GM12878 (cell line): ENCODE measurements around the gene CRYBB1. TPM values are rescaled to one million over a fixed set of nuclear protein-coding genes. Genes with fewer than 3 reads are reported as not detected.

Experiments
- ATAC-seq: fragments of 200-7000 bp; cut with Tn5 transposase; 3 replicates; pipeline ENCODE4 v1.9.1; 2020; ENCODE audit warnings: mild to moderate bottlenecking, moderate library complexity
- BruUV-seq: library from RNA; stranded (reverse); fragments of 400-500 nt; replicated peaks from 2 replicates; lab custom pipeline; 2021; lab: Mats Ljungman, UMichigan
- CTCF ChIA-PET: fragments of 300-600 bp; sonication (Branson Sonifier 250); formaldehyde crosslinking; extraction: SDS; loops from one replicate; lab custom pipeline; 2021; ENCODE audit warnings: inconsistent platforms; lab: Yijun Ruan, JAX
- POLR2A ChIA-PET: fragments of 350-600 bp; formaldehyde crosslinking; extraction: SDS; loops from one replicate; lab custom pipeline; 2021; ENCODE audit warnings: inconsistent platforms; lab: Charles Lee
- RAD21 ChIA-PET: fragments of 300-600 bp; sonication (Branson Sonifier 250); formaldehyde crosslinking; loops from one replicate; lab custom pipeline; 2023; ENCODE audit warnings: antibody characterized with exemption; ENCODE audit not compliant: unreplicated experiment; lab: Charles Lee
- SMC1A ChIA-PET: fragments of 300-600 bp; sonication (Branson Sonifier 250); formaldehyde crosslinking; loops from one replicate; lab custom pipeline; 2023; ENCODE audit not compliant: unreplicated experiment, uncharacterized antibody; lab: Charles Lee
- DNase-seq: peaks from one replicate; pipeline ENCODE4 v3.0.0-alpha.2; 2011; ENCODE audit warnings: low read depth, low spot score
- FAIRE-seq: peaks from 3 replicates; lab custom pipeline; 2011; peaks lifted over from hg19 to GRCh38; lab: Jason Lieb, UNC
- H2AFZ ChIP-seq: 2 replicates; pipeline ENCODE4 v1.6.0; 2011; ENCODE audit warnings: low read depth, low read length, control low read depth; ENCODE audit not compliant: control insufficient read depth
- H3K27ac ChIP-seq: 2 replicates; pipeline ENCODE4 v1.5.1; 2011; ENCODE audit warnings: control low read depth; ENCODE audit not compliant: control insufficient read depth, insufficient read depth
- H3K27me3 ChIP-seq, 2 experiments: replicated peaks in 1 of 2; 2 replicates each; pipeline versions ENCODE4 v1.6.0 to v1.6.1; 2011; ENCODE audit warnings: low read length in 1 of 2; ENCODE audit not compliant: control insufficient read depth in 2 of 2, insufficient read depth in 2 of 2
- H3K36me3 ChIP-seq, 2 experiments: 2 replicates each; pipeline ENCODE4 v1.5.1; 2011; ENCODE audit warnings: low read length in 1 of 2; ENCODE audit not compliant: control insufficient read depth in 2 of 2, insufficient read depth in 2 of 2
- H3K4me1 ChIP-seq: 2 replicates; pipeline ENCODE4 v1.6.1; 2011; ENCODE audit warnings: mild to moderate bottlenecking, low read length, moderate library complexity, mixed read lengths; ENCODE audit not compliant: control insufficient read depth, insufficient read depth
- H3K4me2 ChIP-seq: 2 replicates; pipeline ENCODE4 v1.6.0; 2011; ENCODE audit warnings: control low read depth; ENCODE audit not compliant: control insufficient read depth, insufficient read depth
- H3K4me3 ChIP-seq: fragments of 200-600 bp; sonication (generic); 2 replicates; pipeline ENCODE4 v1.5.1; 2016
- H3K79me2 ChIP-seq: 2 replicates; pipeline ENCODE4 v1.6.0; 2011; ENCODE audit warnings: low read length; ENCODE audit not compliant: control insufficient read depth, insufficient read depth
- H3K9ac ChIP-seq: 2 replicates; pipeline ENCODE4 v1.8.0; 2011; ENCODE audit warnings: low read length, control low read depth, mixed read lengths; ENCODE audit not compliant: control insufficient read depth, insufficient read depth
- H3K9me3 ChIP-seq: replicated peaks from 3 replicates; pipeline ENCODE4 v1.5.1; 2011; ENCODE audit warnings: mild to moderate bottlenecking, low read length; ENCODE audit not compliant: control insufficient read depth, insufficient read depth
- H4K20me1 ChIP-seq: 2 replicates; pipeline ENCODE4 v1.6.0; 2011; ENCODE audit not compliant: control insufficient read depth, insufficient read depth
- CBX5 ChIP-seq: sonication (generic); IDR thresholded peaks from 2 replicates; pipeline ENCODE4 v1.6.1; 2016; ENCODE audit warnings: low read depth, moderate library complexity, mild to moderate bottlenecking, inconsistent platforms
- CREM ChIP-seq: IDR thresholded peaks from 2 replicates; pipeline ENCODE4 v1.6.1; 2014; ENCODE audit warnings: antibody characterized with exemption, low read depth
- RFX5 ChIP-seq: IDR thresholded peaks from 2 replicates; pipeline ENCODE4 v1.6.1; 2011; ENCODE audit warnings: low read depth, low read length, improper control_type of control experiment
- SUPT20H ChIP-seq: IDR thresholded peaks from 2 replicates; pipeline ENCODE4 v1.6.1; 2011; ENCODE audit warnings: low read depth, mild to moderate bottlenecking, low read length, moderate library complexity, borderline replicate concordance; ENCODE audit not compliant: control insufficient read depth
- TCF12 ChIP-seq: IDR thresholded peaks from 2 replicates; pipeline ENCODE4 v1.6.1; 2011; ENCODE audit warnings: low read depth, mild to moderate bottlenecking, low read length
- ZNF217 ChIP-seq: fragments of 450-650 bp; IDR thresholded peaks from 2 replicates; pipeline ENCODE4 v1.6.1; 2017; ENCODE audit warnings: antibody characterized with exemption, mild to moderate bottlenecking
- ZNF274 ChIP-seq: IDR thresholded peaks from one replicate; pipeline ENCODE4 v1.8.0; 2011; ENCODE audit not compliant: insufficient read length, insufficient read depth
- WGBS: methylation state at CpG from one replicate; pipeline ENCODE4 v1.1.6; 2016; ENCODE audit warnings: low lambda C conversion rate; ENCODE audit not compliant: insufficient replicate concordance, insufficient coverage; ENCODE audit errors: missing lambda C conversion rate; 5-methylcytosine and 5-hydroxymethylcytosine counted together
- in situ Hi-C: fragments of 300-500 bp; cut with MboI; formaldehyde crosslinking; loops from 9 replicates; pipeline ENCODE4 v1.14.3; 2018; ENCODE audit warnings: mixed read lengths
- intact Hi-C: fragments of 100-400 bp; cut with micrococcal nuclease; formaldehyde crosslinking; loops from one replicate; pipeline ENCODE4 v1.14.2; 2022; ENCODE audit not compliant: unreplicated experiment
- polyA plus RNA-seq, 11 experiments: library from polyadenylated mRNA; depleted of rRNA in 4 of 11; unstranded in 6 of 11; stranded (reverse) in 5 of 11; fragments of >200 nt; fragmentation: Nextera tagmentation in 4 of 11; fragmentation: Illumina TruSeq in 1 of 11; extraction: Ambion mirVana in 4 of 11; extraction: Trizol in 1 of 11; gene quantifications; 1 replicate in 1 of 11; 2 replicates in 10 of 11; pipeline versions ENCODE4 v1.2.1 to v1.2.3, GENCODE V29; 2011 to 2016; ENCODE audit warnings: inconsistent platforms in 2 of 11, missing spikeins in 2 of 11, low read depth in 1 of 11
- total RNA-seq, 4 experiments: library from RNA; depleted of rRNA in 3 of 4; stranded (reverse); fragments of >200 nt in 3 of 4; fragmentation: Illumina TruSeq in 1 of 4; extraction: Trizol in 1 of 4; gene quantifications; 2 replicates each; pipeline versions ENCODE4 v1.2.1 to v1.2.3, GENCODE V29; 2013 to 2021
- TF ChIP-seq, protein P1 (sequence below): fragments of 450-650 bp; IDR thresholded peaks from 2 replicates; pipeline ENCODE4 v1.6.1; 2016; ENCODE audit warnings: mild to moderate bottlenecking, moderate library complexity, borderline replicate concordance
- TF ChIP-seq, protein P2 (sequence below): IDR thresholded peaks from 2 replicates; pipeline ENCODE4 v1.6.1; 2012; ENCODE audit warnings: low read depth, low read length, improper control_type of control experiment
- TF ChIP-seq, protein P3 (sequence below): fragments of 450-650 bp; IDR thresholded peaks from 2 replicates; pipeline ENCODE4 v1.6.1; 2017; ENCODE audit warnings: mild to moderate bottlenecking, moderate library complexity

CRYBB1 gene
- total and polyA plus RNA-seq, 10 of the 15 experiments (the other 5 are each of a cell fraction or from before 2014, with no cell fraction given), result 0.09 to 0.64 (median 0.23) TPM; not detected in 5

DNA sequence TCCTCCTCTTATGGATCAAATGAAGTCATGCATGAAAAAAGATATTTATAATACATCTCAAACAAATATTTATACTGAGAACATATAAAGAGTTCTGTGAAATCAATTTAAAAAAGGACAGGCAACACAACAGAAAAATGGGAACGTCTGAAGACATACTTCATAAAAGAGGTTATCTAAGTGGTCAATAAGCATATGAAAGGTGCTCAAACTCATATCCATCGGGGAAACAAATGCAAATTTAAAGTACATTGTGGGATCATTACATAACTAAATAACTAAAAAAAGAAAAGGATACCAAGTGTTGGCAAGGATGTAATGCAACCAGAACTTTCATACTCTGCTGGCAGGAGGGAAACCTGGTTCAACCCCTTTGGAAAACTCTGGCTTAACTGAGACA lies 50.2 kb downstream of the CRYBB1 start:
- no peak for DNase-seq
- no peaks in the 10 kb centered on the region for H4K20me1 ChIP-seq
- H3K9ac ChIP-seq, result no peak overlapping the region
- ChIA-PET SMC1A (interaction anchor here (0.8 kb wide), 1 partner anchor 75 kb away, joined by 3 read pairs; no protein-coding TSS in a partner anchor), POLR2A (no interaction called here), CTCF (no interaction called here), RAD21 (no interaction called here)
- no peaks in the 10 kb centered on the region for H3K4me1 ChIP-seq
- no peaks in the 10 kb centered on the region for H3K9me3 ChIP-seq
- intact Hi-C loops, result no loop called here
- H3K4me2 ChIP-seq, result no peak overlapping the region
- ATAC-seq, result no peak
- no peak overlapping the region for H3K27ac ChIP-seq
- in situ Hi-C loops, result no loop called here
- H3K4me3 ChIP-seq, result no peak overlapping the region
- no peak for TF ChIP-seq CREM
- TF ChIP-seq, protein P1, sequence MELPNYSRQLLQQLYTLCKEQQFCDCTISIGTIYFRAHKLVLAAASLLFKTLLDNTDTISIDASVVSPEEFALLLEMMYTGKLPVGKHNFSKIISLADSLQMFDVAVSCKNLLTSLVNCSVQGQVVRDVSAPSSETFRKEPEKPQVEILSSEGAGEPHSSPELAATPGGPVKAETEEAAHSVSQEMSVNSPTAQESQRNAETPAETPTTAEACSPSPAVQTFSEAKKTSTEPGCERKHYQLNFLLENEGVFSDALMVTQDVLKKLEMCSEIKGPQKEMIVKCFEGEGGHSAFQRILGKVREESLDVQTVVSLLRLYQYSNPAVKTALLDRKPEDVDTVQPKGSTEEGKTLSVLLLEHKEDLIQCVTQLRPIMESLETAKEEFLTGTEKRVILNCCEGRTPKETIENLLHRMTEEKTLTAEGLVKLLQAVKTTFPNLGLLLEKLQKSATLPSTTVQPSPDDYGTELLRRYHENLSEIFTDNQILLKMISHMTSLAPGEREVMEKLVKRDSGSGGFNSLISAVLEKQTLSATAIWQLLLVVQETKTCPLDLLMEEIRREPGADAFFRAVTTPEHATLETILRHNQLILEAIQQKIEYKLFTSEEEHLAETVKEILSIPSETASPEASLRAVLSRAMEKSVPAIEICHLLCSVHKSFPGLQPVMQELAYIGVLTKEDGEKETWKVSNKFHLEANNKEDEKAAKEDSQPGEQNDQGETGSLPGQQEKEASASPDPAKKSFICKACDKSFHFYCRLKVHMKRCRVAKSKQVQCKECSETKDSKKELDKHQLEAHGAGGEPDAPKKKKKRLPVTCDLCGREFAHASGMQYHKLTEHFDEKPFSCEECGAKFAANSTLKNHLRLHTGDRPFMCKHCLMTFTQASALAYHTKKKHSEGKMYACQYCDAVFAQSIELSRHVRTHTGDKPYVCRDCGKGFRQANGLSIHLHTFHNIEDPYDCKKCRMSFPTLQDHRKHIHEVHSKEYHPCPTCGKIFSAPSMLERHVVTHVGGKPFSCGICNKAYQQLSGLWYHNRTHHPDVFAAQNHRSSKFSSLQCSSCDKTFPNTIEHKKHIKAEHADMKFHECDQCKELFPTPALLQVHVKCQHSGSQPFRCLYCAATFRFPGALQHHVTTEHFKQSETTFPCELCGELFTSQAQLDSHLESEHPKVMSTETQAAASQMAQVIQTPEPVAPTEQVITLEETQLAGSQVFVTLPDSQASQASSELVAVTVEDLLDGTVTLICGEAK, result no peak
- TF ChIP-seq SUPT20H, result no peak
- TF ChIP-seq ZNF217, result no peak
- no peak for TF ChIP-seq RFX5
- TF ChIP-seq, protein P2, sequence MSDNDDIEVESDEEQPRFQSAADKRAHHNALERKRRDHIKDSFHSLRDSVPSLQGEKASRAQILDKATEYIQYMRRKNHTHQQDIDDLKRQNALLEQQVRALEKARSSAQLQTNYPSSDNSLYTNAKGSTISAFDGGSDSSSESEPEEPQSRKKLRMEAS, result no peak
- TF ChIP-seq, protein P3, sequence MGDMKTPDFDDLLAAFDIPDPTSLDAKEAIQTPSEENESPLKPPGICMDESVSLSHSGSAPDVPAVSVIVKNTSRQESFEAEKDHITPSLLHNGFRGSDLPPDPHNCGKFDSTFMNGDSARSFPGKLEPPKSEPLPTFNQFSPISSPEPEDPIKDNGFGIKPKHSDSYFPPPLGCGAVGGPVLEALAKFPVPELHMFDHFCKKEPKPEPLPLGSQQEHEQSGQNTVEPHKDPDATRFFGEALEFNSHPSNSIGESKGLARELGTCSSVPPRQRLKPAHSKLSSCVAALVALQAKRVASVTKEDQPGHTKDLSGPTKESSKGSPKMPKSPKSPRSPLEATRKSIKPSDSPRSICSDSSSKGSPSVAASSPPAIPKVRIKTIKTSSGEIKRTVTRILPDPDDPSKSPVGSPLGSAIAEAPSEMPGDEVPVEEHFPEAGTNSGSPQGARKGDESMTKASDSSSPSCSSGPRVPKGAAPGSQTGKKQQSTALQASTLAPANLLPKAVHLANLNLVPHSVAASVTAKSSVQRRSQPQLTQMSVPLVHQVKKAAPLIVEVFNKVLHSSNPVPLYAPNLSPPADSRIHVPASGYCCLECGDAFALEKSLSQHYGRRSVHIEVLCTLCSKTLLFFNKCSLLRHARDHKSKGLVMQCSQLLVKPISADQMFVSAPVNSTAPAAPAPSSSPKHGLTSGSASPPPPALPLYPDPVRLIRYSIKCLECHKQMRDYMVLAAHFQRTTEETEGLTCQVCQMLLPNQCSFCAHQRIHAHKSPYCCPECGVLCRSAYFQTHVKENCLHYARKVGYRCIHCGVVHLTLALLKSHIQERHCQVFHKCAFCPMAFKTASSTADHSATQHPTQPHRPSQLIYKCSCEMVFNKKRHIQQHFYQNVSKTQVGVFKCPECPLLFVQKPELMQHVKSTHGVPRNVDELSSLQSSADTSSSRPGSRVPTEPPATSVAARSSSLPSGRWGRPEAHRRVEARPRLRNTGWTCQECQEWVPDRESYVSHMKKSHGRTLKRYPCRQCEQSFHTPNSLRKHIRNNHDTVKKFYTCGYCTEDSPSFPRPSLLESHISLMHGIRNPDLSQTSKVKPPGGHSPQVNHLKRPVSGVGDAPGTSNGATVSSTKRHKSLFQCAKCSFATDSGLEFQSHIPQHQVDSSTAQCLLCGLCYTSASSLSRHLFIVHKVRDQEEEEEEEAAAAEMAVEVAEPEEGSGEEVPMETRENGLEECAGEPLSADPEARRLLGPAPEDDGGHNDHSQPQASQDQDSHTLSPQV, result no peak
- TF ChIP-seq ZNF274, result no peak
- no peak for TF ChIP-seq TCF12
- no peak for TF ChIP-seq CBX5
- peaks cover 0 to 5% of the 10 kb centered on the region in 2 experiments; a peak in 1 of 4 replicates for H3K36me3 ChIP-seq
- WGBS, result 52% methylated on average over 2 of the region's 2 CpGs
- no peaks in the 10 kb centered on the region for H3K27me3 ChIP-seq
- no TSS peak for BruUV-seq
- peaks cover 2% of the 10 kb centered on the region; the same call in 1 of the 2 replicates for H3K79me2 ChIP-seq
- H2AFZ ChIP-seq, result no peak overlapping the region
- no peak for FAIRE-seq
